Smooth muscle cell (in vitro differentiated cells): ENCODE measurements around the gene NDUFA5. TPM values are rescaled to one million over a fixed set of nuclear protein-coding genes. Genes with fewer than 3 reads are reported as not detected.

Source experiments
- DNase-seq: peaks from one replicate; lab custom pipeline; 2025; ENCODE audit not compliant: unreplicated experiment; lab: John Stamatoyannopoulos, UW
- H2AFZ ChIP-seq: fragments of 200-600 bp; sonication (generic); 2 replicates; pipeline ENCODE4 v1.6.0; 2016; ENCODE audit warnings: antibody characterized with exemption, low read depth, mild to moderate bottlenecking
- H3F3A ChIP-seq: fragments of 200-600 bp; sonication (generic); 2 replicates; pipeline ENCODE4 v1.6.0; 2017; ENCODE audit warnings: antibody characterized with exemption, low read depth
- H3K27ac ChIP-seq: fragments of 200-600 bp; sonication (generic); 2 replicates; pipeline ENCODE4 v1.5.1; 2016; ENCODE audit warnings: low read depth, mild to moderate bottlenecking
- H3K27me3 ChIP-seq: fragments of 200-600 bp; sonication (generic); 2 replicates; pipeline ENCODE4 v1.6.1; 2016; ENCODE audit warnings: low read depth, mild to moderate bottlenecking
- H3K36me3 ChIP-seq: fragments of 200-600 bp; sonication (generic); 2 replicates; pipeline ENCODE4 v1.5.1; 2016; ENCODE audit warnings: low read depth
- H3K4me1 ChIP-seq: fragments of 200-600 bp; sonication (generic); 2 replicates; pipeline ENCODE4 v1.5.1; 2016; ENCODE audit warnings: low read depth
- H3K4me2 ChIP-seq: fragments of 200-600 bp; sonication (generic); 2 replicates; pipeline ENCODE4 v1.6.0; 2016; ENCODE audit warnings: mild to moderate bottlenecking
- H3K4me3 ChIP-seq: fragments of 200-600 bp; sonication (generic); 2 replicates; pipeline ENCODE4 v1.5.1; 2016; ENCODE audit warnings: mild to moderate bottlenecking
- H3K79me2 ChIP-seq: fragments of 200-600 bp; sonication (generic); 2 replicates; pipeline ENCODE4 v1.6.0; 2016; ENCODE audit warnings: low read depth, mild to moderate bottlenecking
- H3K9ac ChIP-seq: fragments of 200-600 bp; sonication (generic); 2 replicates; pipeline ENCODE4 v1.6.0; 2016; ENCODE audit warnings: low read depth
- H3K9me3 ChIP-seq: fragments of 200-600 bp; sonication (generic); replicated peaks from 2 replicates; pipeline ENCODE4 v1.5.1; 2016; ENCODE audit warnings: low read depth
- H4K20me1 ChIP-seq: fragments of 200-600 bp; sonication (generic); 2 replicates; pipeline ENCODE4 v1.6.0; 2016; ENCODE audit warnings: low read depth
- CTCF ChIP-seq: fragments of 200-600 bp; sonication (generic); IDR thresholded peaks from 2 replicates; pipeline ENCODE4 v1.5.1; 2017; ENCODE audit warnings: borderline replicate concordance, mild to moderate bottlenecking, antibody characterized with exemption; ENCODE audit not compliant: insufficient read depth, poor library complexity, severe bottlenecking
- WGBS: methylation state at CpG from one replicate; pipeline ENCODE4 v1.1.7; 2016; ENCODE audit warnings: low lambda C conversion rate; 5-methylcytosine and 5-hydroxymethylcytosine counted together
- polyA plus RNA-seq: library from polyadenylated mRNA; unstranded; fragments of >200 nt; fragmentation: Nextera tagmentation; extraction: Ambion mirVana; gene quantifications from 2 replicates; pipeline ENCODE4 v1.2.1, GENCODE V29; 2016
- total RNA-seq: library from RNA; depleted of rRNA; stranded (reverse); fragments of >200 nt; gene quantifications from 2 replicates; pipeline ENCODE4 v1.2.3, GENCODE V29; 2014

NDUFA5 gene
- 75.5 and 94.9 TPM in 2 replicates for total RNA-seq
- polyA plus RNA-seq, result 94.0 and 108 TPM in 2 replicates

- Histone ChIP-seq H3K9ac (peak within 1 kb of the TSS; percentile 95), H3K4me3 (peak within 1 kb of the TSS; percentile 87), H3K79me2 (peaks cover 46% of the 10 kb centered on the region), H3K27ac (peak within 1 kb of the TSS; percentile 88), H3F3A (no peaks in the 10 kb centered on the region), H3K4me1 (peaks cover 9% of the 10 kb centered on the region), H3K27me3 (no peaks in the 10 kb centered on the region), H3K36me3 (no peaks in the 10 kb centered on the region), H2AFZ (peak within 1 kb of the TSS; percentile 99), H3K9me3 (no peaks in the 10 kb centered on the region), H4K20me1 (no peaks in the 10 kb centered on the region), H3K4me2 (peak within 1 kb of the TSS; percentile 93)
- DNase-seq, result peak; percentile 73
- WGBS, result 4% methylated on average over 40 of the region's 40 CpGs
- no peak for TF ChIP-seq CTCF
Measured at GRCh38 chr7:123557398-123558288, at the start of gene NDUFA5. TSS of gene NDUFA5 (minus strand) at chr7:123557818. CDS start at chr7:123557795, 23 bp downstream.

GRCh38 chr7:123604739-123605138 is 47.1 kb upstream of the NDUFA5 start:
- Histone ChIP-seq H4K20me1 (no peaks in the 10 kb centered on the region), H3K27me3 (no peaks in the 10 kb centered on the region), H2AFZ (no peak overlapping the region), H3K79me2 (no peaks in the 10 kb centered on the region), H3K4me3 (no peak overlapping the region), H3K9ac (no peak overlapping the region), H3K36me3 (no peaks in the 10 kb centered on the region), H3F3A (no peaks in the 10 kb centered on the region), H3K27ac (no peak overlapping the region), H3K4me1 (no peaks in the 10 kb centered on the region), H3K9me3 (no peaks in the 10 kb centered on the region), H3K4me2 (no peak overlapping the region)
- no peak for TF ChIP-seq CTCF
- 69% methylated on average over 3 of the region's 3 CpGs for WGBS
- no peak for DNase-seq

GRCh38 chr7:123602648-123603047 is 45.0 kb upstream of the NDUFA5 start:
- Histone ChIP-seq H3F3A (no peaks in the 10 kb centered on the region), H3K36me3 (no peaks in the 10 kb centered on the region), H3K9ac (no peak overlapping the region), H2AFZ (no peak overlapping the region), H4K20me1 (no peaks in the 10 kb centered on the region), H3K9me3 (no peaks in the 10 kb centered on the region), H3K4me3 (no peak overlapping the region), H3K4me1 (no peaks in the 10 kb centered on the region), H3K79me2 (no peaks in the 10 kb centered on the region), H3K27me3 (no peaks in the 10 kb centered on the region), H3K4me2 (no peak overlapping the region), H3K27ac (no peak overlapping the region)
- 90% methylated on average over 3 of the region's 3 CpGs for WGBS
- no peak for DNase-seq
- no peak for TF ChIP-seq CTCF
